GM18498 (cell line): ENCODE results near the gene MAN1C1.
"Not testable (repeated sequence)": the region's sequence is repeated elsewhere in the genome, so short reads cannot be mapped to it uniquely, and the experiment has no call there.

Source experiments
- ATAC-seq: cut with Tn5 transposase; IDR thresholded peaks from one replicate; pipeline ENCODE4 v1.9.1; 2021; ENCODE audit warnings: mild to moderate bottlenecking, moderate library complexity; ENCODE audit not compliant: unreplicated experiment

MAN1C1 gene

GRCh38 chr1:25631750-25632485 lies 15.3 kb downstream of the MAN1C1 start:
- no peak for ATAC-seq

- no peak for ATAC-seq
Observed at GRCh38 chr1:25634066-25634465, 17.5 kb downstream of the MAN1C1 start.

GRCh38 chr1:25634896-25635295 lies 18.3 kb downstream of the MAN1C1 start:
- ATAC-seq: no peak

- not testable (repeated sequence) for ATAC-seq
Observed at GRCh38 chr1:25636141-25636540, 19.6 kb downstream of the MAN1C1 start.

- no peak for ATAC-seq
Observed at GRCh38 chr1:25640646-25641328, 24.2 kb downstream of the MAN1C1 start.

GRCh38 chr1:25641329-25641725 lies 24.7 kb downstream of the MAN1C1 start:
- ATAC-seq: no peak

GRCh38 chr1:25641931-25642573 lies 25.5 kb downstream of the MAN1C1 start:
- no peak for ATAC-seq

- peak; percentile 58 for ATAC-seq
Observed at GRCh38 chr1:25642574-25643108, 26.1 kb downstream of the MAN1C1 start.

GRCh38 chr1:25643929-25644328 lies 27.3 kb downstream of the MAN1C1 start:
- no peak for ATAC-seq

- ATAC-seq: no peak
Observed at GRCh38 chr1:25644962-25645361, 28.4 kb downstream of the MAN1C1 start.

- ATAC-seq: no peak
Observed at GRCh38 chr1:25645637-25646400, 29.2 kb downstream of the MAN1C1 start.

GRCh38 chr1:25647106-25647505 lies 30.5 kb downstream of the MAN1C1 start:
- no peak for ATAC-seq

GRCh38 chr1:25647863-25648262 lies 31.3 kb downstream of the MAN1C1 start:
- ATAC-seq: no peak

- no peak for ATAC-seq
Observed at GRCh38 chr1:25648681-25649440, 32.3 kb downstream of the MAN1C1 start.

GRCh38 chr1:25649505-25650288 lies 33.1 kb downstream of the MAN1C1 start:
- ATAC-seq: no peak

- no peak for ATAC-seq
Observed at GRCh38 chr1:25650289-25650576, 33.6 kb downstream of the MAN1C1 start.

GRCh38 chr1:25651036-25651640 lies 34.5 kb downstream of the MAN1C1 start:
- no peak for ATAC-seq

GRCh38 chr1:25651824-25652741 lies 35.5 kb downstream of the MAN1C1 start:
- ATAC-seq: no peak
